Uterus (tissue), 2 donors: ENCODE data around the gene RHBDD3.

Experiments used
- POLR2A ChIP-seq, 2 donors: fragments of 450-650 bp; IDR thresholded peaks; one replicate each; pipeline ENCODE4 v1.6.1; 2016; ENCODE audit warnings: antibody characterized with exemption in 2 of 2, mild to moderate bottlenecking in 1 of 2, moderate library complexity in 1 of 2
- TF ChIP-seq, protein P1 (sequence below), 4 experiments: fragments of 200-600 bp in 2 of 4; fragments of 450-650 bp in 2 of 4; sonication (generic) in 2 of 4; IDR thresholded peaks; one replicate each; pipeline ENCODE4 v1.5.1; 2016 to 2019; ENCODE audit warnings: antibody characterized with exemption in 4 of 4, mild to moderate bottlenecking in 2 of 4, moderate library complexity in 1 of 4

DNA sequence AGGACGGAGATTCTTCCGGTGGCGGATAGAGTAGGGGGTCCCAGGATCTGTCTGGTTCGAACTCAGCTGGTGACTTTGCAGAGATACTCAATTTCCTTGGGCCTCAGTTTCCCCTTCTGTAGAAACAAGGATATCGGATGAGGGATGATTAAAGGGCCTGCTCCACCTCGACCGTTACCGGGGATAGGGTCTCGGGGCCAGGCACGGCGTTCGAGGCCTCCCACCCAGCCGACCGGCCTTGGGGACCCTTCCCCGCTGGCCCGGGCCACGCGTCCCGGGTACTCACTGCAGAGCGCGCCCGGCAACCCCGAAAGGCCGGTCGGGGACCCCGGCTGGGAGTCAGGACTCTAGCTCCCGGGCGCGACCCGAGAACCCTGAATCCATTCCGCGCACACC, 321 bp downstream of the RHBDD3 start:
- TF ChIP-seq, protein P1, sequence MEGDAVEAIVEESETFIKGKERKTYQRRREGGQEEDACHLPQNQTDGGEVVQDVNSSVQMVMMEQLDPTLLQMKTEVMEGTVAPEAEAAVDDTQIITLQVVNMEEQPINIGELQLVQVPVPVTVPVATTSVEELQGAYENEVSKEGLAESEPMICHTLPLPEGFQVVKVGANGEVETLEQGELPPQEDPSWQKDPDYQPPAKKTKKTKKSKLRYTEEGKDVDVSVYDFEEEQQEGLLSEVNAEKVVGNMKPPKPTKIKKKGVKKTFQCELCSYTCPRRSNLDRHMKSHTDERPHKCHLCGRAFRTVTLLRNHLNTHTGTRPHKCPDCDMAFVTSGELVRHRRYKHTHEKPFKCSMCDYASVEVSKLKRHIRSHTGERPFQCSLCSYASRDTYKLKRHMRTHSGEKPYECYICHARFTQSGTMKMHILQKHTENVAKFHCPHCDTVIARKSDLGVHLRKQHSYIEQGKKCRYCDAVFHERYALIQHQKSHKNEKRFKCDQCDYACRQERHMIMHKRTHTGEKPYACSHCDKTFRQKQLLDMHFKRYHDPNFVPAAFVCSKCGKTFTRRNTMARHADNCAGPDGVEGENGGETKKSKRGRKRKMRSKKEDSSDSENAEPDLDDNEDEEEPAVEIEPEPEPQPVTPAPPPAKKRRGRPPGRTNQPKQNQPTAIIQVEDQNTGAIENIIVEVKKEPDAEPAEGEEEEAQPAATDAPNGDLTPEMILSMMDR (IDR thresholded peaks at IDR 0.05) = no peak
- TF ChIP-seq POLR2A (IDR thresholded peaks at IDR 0.05) = no peak
